Stimulated activated CD8-positive, alpha-beta memory T cell treated with anti-CD3 and anti-CD28 coated beads, Interleukin-15, amount 100 ng/mL, for 24 hours (primary cell): ENCODE measurements around the gene DDX54.

Source experiments
- DNase-seq: peaks from one replicate; pipeline ENCODE4 v3.0.0-alpha.2; 2020; ENCODE audit warnings: low read depth

Gene DDX54

DNA sequence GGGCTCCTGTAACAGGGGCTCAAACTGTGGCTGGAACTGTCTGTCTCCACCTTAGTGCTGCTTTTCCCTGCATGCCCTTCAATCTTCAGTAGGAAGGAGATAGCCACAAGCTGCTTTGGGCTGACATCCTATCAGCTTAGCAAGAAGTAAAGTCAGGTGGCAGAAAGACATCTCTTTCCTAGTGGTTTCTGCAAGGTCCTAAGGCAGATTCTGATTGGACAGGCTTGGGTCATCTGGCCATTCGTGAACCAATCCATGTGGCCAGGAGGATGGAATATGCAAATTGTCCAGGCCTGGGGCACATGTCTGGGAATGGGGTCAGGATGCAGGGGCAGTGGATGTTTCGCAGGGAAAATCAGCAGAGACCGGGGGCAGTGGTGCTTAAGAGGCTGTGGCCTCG lies 5.5 kb upstream of the DDX54 start:
- DNase-seq: no peak

DNA sequence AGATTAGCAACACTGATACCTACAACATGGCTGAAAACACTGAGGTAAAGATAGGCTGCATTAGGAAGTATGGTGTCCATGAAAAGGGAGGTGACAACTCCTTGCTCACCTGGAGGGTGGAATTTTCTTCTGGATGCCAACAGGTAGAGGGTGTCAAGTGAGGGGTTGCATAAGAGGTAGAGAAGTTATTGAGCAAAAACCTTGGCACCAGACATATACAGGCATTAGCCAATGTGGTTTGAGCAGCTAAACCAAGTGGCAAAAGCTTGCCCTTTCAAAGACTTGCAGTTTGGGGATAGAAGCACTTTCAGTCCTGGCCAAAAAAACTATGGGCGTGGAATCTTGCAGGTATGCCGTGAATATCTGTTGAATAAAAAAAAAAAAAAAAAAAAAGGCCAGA lies 4.1 kb upstream of the DDX54 start:
- DNase-seq: no peak

DNA sequence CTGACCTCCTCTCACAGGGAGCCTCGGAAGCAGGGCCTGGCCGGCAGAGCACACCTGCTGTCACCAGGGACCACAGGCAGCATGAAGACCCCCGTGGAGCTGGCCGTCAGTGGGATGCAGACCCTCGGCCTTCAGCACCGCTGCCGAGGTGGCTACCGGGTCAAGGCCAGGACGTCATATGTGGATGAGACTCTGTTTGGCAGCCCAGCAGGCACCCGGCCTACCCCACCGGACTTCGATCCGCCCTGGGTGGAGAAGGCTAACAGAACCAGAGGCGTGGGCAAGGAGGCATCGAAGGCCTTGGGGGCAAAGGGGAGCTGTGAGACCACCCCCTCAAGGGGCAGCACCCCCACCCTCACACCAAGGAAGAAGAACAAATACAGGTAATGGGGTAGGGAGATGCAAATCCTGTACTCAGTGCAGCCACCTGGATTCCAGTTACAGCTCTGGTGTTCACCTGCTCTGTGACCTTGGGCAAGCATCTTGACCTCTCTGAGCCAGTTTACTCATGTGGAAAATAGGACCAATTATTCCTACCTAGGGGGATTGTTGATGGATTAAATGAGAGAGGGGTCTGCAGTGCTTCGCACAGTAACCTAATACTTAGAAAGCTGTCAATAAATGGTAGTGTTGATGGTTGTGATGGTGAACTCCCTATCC lies 1.5 kb upstream of the DDX54 start:
- no peak for DNase-seq

DNA sequence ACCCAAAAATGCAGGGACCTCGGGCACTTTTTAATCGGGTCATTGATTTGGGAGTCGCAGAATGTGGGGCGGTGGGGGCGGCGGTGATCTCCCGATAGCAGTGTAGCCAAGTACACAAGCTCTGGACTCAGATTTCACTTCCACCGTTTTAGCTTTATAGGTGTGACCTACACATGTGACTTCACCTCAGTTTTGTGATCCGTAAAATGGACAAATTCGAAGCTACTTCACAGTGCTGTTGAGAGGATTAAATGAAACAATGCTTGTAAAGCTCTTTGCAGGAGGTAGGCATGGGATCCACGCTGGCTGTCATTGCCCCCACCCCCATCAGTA lies 721 bp upstream of the DDX54 start:
- DNase-seq: no peak

DNA sequence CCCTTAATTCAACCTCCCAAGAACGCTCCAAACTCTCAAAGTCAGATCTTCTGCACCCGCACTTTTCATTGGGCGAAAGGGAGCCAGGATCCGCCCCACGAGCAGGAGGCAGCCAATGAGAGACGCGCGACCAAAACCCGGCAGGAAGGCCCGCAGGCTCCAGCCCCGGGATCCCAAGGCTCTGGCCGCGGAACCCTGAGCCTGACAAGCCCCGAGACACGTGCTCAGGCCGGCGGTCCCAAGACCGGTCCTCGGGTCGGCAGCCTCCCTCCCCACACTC lies 438 bp downstream of the DDX54 start:
- peak; percentile 71 for DNase-seq

DNA sequence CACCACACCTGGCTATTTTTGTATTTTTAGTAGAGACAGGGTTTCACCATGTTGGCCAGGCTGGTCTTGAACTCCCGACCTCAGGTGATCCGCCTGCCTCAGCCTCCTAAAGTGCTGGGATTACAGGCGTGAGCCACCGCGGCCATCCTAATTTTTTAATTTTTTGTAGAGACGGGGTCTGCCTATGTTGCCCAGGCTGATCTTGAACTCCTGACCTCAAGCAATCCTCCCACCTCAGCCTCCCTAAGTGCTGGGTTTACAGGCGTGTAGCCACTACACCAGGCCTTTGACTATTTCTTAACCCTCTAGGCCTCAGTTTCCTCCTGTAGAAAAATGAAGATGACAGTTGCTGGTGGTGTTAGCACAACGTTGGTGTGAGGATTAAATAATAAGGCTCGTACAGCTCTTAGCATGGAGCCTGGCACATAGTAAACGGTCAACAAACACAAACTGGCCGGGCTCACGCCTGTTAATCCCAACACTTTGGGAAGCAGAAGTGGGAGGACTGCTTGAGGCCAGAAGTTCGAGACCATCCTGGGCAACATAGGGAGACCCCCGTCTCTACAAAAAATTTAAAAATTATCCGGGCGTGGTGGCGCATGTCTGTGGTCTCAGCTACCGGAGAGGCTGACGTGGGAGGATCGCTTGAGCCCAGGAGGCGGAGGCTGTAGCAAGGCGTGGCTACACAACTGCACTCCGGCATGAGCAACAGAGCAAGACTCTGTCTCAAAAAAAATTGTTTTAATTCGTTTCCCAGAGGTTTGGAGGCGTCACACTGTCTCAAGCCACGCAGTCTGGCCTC lies 979 bp downstream of the DDX54 start:
- DNase-seq: no peak

DNA sequence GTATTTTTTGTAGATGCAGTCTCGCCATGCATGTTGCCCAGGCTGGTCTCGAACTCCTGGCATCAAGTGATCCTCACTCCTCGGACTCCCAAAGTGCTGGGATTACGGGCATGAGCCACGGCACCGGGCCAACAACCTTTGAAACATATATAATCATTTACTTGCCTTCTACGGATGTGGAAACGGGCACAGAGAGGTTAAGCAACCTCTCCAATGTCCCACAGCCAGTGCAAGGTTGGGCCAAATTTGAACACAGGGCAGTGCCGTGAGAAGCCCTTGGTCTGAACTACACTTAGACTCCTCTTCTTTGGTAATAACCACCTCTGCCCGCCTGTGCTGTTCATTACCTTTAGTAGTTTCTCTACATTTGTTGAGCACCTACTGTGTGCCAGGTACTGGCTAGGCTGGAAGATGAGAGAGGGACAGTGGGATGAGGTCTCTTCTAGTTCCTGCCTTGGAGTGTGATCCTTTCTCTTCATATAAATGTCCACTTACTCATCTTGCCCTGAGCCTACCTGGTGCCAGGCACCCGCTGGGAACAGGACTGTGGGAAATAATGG lies 2.2 kb downstream of the DDX54 start:
- DNase-seq: no peak

DNA sequence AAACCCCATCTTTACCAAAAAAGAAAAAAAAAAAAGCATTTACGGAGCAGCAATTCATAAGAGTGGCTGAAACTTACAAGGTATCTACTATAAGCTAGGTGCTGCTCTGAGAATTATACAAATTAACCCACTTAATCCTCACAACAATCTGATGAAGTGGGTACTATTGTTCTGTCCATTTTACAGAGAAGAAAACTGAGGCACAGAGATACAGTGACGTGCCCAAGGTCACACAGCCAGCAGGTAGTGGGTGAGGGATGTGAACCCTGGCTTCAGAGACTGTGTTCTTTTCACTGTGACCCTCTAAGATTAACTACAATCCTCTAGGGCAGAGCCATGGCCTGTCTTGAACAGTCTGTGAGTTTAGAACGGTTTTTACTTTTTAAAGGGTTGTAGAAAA lies 3.3 kb downstream of the DDX54 start:
- DNase-seq: no peak

DNA sequence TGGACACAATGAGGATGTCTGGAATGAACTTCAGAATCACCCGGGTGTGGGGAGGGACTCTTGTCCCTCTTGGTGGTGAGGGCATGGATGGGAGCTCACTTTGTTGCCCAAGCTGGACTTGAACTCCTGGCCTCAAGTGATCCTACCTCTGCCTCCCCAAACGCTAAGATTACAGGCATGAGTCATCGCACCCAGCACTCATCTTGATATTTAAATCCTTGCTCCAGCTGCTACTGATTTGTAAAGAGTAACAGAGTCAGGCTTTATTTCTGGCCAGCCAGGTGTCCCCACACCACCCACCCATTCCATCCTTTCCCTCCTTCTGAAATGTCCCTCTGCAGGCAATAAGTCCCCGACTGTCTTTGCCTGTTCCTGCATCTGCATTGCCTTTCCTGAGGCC lies 4.9 kb downstream of the DDX54 start:
- DNase-seq: no peak

DNA sequence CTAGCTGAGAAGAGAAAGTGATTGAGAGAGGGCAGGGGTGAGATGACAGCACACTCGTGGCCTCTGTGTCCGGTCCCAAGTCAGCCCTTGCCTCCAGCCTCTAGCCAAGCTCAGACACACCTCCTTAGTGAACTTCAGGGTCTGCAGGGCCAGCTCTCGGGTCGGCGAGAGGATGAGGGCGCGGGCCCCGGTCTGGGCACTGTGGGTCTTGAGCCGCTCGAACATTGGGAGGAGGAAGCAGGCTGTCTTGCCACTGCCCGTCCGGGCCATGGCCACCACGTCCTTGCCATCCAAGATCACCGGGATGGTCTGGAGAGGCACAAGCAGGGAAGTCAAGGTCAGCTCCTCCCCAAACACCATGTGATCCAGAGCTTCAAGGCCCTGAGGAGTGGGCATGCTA lies 6.3 kb downstream of the DDX54 start:
- no peak for DNase-seq

DNA sequence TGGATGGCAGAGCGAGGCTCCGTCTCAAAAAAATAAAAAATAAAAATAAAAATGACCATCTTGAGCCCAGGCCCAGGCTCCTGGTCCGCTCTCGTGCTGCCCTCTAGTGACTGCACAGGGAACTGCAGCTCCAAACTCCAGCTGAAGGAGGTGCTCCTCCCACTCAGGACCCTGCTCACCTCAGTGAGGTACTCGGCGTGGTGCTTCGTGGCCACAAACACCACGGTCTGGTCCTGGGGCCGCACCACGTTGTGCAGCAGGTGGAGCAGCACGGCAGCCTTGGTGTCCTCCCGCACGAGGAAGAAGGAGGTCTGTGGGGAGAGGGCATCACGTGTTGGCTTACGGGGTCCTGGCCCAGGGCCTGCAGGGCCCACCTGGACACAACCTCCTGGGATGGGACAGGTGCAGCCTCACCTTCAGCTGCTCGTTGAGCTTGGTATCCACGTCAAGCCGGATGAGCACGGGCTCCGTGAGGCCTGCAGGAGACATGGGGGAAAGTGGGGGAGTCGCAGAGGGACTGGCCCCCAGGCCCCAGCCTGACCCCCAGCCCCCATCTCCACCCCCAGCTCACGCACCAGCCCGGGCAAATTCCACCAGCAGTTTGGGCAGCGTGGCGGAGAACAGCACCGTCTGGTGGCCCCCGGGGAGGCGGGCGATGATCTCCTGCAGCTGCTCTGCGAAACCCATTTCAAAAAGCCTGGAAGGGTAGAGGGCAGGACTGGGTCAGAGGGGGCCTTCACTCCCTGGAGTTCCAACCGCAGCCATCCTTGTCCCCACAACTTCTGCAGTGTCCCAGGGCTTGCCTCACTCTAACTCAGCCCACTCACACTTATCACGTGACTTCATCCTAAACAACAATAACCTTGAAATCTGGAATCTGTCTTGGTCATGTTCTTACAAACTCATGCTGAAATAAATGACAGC lies 10.6 kb downstream of the DDX54 start:
- DNase-seq: peak; percentile 62

DNA sequence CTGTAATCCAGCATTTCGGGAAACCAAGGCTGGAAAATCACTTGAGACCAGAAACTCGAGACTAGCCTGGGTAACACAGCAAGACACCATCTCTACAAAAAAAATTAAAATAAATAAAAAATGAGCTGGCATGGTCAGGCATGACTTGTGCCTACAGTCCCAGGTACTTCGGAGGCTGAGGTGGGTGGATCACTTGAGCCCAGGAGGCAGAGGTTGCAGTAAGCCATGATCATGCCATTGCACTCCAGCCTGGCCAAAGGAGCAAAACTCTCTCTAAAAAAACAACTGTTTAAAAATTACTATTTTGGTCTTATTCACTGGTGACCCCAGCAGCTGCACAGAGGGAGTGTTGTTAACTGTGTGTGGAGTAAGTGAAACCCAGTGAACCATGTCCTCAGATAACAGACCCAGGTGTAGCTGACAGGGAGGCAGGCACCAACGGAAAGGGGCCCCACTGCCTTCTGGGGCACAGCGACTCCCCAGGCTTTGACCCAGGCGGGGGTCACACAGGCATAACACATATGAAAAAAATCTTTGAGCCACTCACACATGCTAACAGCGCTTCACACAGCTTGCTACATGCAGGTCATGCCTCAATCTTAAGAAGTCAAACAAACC lies 12.1 kb downstream of the DDX54 start:
- DNase-seq: no peak

DNA sequence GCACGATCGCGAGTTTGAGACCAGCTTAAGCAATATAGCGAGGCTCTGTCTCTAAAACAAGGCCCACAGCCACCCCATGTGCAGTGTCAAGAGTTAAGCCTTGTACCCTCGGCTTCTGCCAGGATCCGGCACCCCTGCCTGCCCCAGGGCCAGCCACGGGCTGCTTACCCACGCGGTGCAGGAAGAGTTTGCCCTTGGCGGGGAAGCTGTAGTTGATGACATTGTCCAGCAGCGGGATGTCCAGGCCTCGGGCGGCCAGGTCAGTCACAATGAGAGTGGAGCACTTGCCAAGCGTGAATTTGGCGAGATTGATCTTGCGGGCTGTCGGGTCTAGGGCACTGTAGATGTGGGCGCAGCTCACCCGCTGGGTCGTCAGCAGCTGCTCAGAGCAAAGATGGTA lies 13.1 kb downstream of the DDX54 start:
- DNase-seq: no peak

DNA sequence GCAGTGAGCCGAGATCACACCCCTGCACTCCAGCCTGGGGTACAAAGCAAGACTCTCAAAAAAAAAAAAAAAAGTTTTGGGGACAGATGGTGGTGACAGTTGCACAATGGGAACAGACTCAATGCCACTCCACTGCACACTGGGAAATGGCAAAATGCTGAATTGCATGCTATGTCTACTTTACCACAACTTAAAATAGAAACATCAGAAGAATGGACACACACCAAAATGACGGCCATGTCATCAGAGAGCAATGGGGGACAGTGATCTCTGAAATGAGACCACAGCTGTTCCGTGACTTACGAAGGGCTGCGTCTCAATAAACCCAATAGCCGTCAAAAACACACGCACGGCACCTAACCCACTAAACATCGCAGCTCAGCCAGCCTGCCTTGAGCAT lies 13.7 kb downstream of the DDX54 start:
- DNase-seq: no peak

DNA sequence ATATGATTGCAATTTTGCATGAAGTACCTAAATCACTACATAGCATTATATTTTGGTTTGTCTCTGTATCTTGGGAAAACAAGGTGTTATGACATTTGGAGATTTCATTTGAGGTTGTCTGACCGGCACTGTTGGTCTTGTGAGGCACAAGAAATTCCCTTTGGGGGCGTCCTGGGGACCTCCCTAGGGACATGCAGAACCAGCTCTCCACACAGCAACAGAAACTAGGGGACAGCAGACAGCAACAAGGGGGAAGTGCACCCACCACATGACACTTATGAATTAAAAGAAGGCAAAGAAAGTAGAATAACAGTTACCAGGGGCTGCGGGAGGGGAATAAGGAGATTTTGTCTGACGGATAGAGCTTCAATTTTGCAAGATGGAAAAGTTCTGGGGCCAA lies 14.4 kb downstream of the DDX54 start:
- no peak for DNase-seq

DNA sequence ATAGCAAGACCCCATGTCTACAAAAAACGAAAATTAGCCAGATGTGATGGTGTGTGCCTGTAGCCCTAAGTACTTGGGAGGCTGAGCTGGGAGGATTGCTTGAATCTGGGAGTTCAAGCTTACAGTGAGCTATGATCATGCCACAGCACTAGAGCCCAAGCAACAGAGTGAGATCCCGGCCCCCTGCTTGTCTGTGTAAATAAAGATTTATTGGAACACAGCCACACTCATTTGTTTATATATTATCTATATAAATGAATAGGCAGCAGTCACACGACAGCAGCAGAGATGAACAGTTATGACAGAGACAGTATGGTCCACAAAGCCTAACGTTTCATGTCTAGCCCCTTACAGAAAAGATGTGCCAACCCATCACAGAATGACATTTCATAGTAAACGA lies 14.8 kb downstream of the DDX54 start:
- no peak for DNase-seq

DNA sequence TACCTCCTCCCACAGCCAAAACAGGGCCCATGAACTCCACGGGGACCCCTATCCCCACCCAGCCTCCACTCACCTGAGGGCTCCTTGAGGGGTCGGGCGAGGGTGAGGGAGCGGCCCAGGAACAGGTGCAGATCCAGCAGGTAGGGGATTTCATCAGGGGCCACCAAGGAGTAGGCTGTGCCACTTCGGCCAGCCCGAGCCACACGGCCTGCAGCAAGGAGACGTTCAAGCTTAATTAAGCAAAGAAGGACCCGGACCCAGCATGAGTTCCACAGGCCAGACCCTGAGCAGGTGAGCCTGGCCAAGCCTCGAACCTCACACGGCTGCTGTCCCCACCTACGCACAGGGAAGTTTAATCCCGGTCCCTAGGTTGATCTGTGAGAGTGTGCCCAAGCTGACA lies 15.6 kb downstream of the DDX54 start:
- DNase-seq: no peak

DNA sequence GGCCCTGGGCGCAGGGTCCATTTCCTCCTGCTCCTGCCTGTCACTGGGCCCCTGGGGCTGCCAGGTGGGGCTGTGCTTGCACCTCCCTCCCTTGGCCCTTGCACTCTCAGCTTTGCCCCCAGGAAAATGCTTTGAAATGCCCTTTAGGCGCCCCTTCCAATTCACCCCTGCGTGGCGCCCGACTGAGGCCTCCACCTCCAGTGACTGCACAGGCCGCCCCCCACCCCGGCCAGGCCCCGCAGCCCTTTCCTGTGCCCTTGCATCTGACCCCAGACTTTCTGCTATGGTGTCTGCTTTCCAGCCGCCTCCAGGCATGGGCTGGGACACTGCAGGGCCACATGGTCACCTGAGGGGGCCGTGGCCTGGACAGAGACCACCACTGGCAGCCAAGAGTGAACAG lies 17.4 kb downstream of the DDX54 start:
- no peak for DNase-seq

DNA sequence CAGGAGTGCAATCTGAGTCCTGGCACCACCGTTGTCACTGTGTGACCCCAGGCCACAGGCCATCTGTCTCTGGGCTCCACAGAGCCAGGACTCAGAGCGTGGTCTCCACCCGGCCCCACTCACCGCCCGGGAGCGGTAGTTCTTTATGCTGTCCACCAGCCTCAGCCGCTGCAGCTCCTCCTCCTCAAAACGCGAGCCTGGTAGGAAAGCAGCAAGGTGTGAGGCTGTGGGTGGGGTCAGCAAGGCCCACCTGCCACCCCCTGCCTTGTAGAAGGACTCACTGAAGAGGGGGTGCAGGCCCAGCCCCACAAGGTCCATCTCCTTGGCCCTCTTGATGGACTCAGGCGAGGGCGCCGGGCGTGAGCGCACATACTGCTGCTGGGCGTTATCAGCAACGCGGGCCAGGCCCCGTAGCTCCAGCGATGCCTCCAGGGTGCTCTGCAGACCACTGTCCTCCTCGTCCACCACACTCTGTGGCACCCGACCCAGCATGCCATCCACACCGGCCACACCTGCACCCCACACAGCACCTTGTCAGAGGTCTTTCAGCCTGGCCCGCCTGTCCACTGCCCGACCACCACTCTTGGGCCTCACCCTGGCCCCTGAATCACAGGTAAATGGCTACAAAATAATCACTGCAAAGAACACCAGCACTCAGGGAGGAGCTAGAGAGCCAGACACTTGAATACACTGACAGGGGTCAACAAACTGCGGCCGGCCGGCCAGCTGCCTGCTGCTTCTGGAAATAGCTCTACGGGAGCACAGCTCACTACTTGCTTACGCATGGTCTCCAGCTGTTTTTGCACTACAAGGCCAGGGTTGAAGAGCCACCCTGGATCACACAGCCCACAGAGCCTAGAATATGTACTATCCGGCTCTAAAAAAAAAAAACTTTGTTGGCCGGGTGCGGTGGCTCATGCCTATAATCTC lies 19.5 kb downstream of the DDX54 start:
- no peak for DNase-seq

DNA sequence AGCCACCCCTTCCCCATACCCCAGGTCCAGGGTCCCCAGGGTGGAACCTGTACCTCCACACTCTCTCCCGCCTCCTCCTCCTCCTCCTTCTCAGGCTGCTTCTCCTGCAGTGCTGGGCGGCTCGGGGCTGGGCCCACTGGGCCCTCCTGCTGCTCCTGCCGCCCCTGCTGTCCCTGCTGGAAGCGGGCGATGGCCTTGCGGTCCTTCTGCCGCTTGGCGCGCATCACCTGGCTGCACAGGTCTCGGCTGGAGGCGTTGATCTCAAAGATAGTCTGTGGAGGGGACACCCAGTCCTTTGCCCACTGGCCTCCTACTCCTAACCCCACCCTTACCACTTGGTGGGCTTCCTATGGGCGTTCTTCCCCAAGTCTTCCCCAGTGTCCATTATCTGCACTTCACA lies 21.3 kb downstream of the DDX54 start:
- no peak for DNase-seq

DNA sequence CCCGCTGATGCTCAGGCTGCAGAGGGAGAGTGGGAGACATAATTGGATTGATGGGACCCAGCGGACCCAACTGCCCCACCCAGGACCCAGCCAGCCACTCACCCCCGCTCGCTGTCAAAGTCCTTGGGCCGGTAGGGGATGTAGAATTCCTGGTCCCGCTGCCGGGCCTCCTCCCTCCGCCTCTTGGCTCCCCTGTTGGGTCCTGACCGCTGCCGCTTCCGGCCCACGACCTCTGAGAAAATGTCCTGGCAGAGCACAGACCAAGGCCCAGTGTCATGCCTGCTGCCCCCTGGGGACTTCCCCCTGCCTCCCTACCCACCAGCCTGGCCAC lies 22.3 kb downstream of the DDX54 start:
- no peak for DNase-seq
